Activated CD4-positive, alpha-beta T cell treated with anti-CD3 and anti-CD28 coated beads, Interleukin-2, amount 50 U/mL, for 1 hour (primary cell): ENCODE data around the gene FBXW10.
"Not testable (repeated sequence)": the region's sequence is repeated elsewhere in the genome, so short reads cannot be mapped to it uniquely, and the experiment has no call there.

Experiments used
- DNase-seq: peaks from one replicate; pipeline ENCODE4 v3.0.0-alpha.2; 2020

The FBXW10 gene

DNA sequence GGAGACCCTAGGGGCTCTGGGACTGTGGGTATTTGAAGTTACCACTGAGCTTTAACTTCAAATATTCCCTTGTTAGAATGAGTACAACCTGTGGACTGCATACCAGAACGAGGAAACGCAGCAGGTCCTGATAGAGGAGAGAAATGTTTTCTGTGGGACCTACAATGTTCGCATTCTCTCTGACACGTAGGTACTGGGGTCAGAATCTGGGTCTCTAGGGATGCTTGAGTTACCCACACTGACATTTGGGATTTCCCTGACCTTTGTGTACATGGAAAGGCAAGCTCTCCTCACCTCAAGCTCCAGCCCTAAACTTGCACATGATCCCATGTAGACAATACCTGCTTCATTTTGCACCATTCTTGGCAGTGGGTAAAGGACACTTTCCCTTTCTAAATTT, 12.1 kb downstream of the FBXW10 start:
- not testable (repeated sequence) for DNase-seq

DNA sequence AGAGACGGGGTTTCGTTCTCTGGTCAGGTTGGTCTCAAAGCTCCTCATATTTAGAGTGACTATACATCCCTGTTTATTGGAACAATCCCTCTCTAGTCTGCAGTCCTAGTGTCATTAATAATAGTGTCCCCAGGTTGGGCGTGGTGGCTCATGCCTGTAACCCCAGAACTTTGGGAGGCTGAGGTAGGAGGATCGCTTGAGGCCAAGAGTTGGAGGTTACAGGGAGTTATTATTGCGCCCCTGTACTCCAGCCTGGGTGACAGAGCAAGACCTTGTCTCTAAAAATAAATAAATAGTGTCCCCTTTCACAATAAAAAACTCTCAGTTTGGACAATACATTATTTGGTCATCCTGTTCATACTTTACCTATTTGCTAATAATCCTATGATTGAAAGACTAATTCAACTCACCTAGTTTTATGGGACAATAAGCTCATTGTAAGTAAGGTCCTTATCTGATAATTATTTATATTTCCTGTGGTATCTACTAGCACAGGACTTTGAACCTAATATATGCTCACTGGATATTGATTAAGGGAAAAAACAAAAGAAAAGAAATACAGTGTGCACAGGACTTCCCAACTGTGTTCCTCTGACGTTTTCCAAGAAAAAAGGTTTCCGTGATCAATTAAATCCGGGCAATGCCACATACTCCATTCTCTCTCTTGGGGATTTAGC, 13.7 kb downstream of the FBXW10 start:
- DNase-seq = not testable (repeated sequence)

DNA sequence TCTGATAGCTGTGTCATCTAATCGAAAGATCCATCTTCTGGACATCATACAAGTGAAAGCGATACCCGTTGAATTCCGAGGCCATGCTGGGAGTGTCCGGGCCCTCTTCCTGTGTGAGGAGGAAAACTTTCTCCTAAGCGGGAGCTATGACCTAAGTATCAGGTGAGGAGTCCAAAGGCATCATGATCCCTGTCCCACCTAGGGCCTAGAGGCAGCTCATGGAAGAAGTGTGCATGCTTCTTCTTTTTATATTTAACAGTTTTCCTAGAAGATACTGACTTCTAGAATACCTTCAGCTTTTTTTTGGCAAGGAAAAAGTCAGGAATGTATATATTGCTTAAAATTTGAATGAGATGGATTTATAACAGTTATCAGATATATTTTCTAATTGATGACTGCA, 14.5 kb downstream of the FBXW10 start:
- not testable (repeated sequence) for DNase-seq

DNA sequence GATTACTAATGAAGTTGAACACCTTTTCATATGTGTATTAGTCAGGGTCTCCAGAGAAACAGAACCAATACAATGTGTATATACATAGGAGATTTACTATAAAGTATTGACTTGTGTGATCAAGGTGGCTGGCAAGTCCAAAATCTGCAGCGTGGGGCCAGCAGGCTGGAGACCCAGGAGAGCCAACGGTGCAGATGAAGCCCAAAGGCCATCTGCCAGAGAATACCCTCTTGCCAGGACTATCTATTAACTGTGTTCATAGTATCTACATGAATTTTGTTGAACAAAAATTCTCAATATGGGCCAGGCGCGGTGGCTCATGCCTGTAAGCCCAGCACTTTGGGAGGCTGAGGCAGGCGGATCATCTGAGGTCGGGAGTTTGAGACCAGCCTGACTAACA, 16.4 kb downstream of the FBXW10 start:
- DNase-seq = not testable (repeated sequence)

DNA sequence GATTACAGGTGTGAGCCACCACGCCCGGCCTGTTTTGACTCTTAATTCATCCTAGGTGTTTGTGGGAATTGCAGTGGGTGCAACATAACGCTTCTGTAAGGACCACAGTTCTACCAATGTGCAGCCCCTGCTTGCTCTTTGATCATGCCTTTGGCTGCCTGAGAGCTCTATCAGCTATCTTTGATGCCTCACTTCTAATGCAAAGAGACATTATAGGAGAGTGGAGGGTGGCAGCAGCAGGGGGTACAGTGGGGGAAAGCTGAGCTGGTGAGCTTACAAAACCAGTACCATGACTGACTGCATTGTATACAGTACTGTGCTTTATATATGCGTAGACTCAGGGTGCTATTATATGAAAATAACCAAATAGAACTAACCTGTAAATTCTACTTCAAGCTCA, 26.7 kb downstream of the FBXW10 start:
- DNase-seq = not testable (repeated sequence)

DNA sequence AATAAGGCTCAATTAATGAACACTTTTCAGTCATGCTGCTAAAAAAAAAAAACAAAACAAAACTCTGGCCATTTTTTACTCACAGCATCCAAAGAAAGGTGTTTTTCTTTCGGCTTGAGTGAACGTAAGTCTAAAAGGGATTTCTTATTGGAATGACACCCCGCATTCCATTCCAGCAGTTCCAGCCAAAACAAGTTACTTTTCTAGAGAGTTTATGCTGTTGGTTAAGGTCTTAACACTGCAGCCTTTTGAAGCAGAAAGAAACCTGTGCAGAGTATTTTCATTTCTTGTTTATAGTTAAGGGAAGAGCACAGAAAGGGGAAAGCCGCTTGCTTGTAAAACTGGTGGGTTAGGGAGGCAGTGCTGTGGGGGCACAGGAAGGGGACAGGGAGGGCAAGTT, 27.2 kb downstream of the FBXW10 start:
- not testable (repeated sequence) for DNase-seq

DNA sequence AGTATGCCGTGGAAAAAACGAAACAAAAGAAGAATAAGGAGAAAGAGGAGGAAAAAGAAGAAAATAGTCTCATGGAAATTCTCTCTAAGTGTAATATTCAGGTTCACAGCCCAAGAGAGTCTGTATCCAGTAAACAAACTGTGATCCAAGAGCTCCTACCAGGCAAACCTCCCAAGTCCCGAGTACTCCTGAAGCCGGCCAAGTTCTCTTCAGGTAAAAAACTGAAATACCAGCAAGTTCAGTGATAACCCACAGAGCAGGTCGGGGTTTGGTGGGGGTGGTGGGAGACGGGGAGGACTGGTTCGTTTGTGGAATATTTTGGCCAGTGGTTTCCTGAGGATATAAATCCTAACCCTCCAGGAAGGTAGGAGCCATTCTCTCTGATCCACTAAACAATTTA, 28.6 kb downstream of the FBXW10 start:
- DNase-seq = no peak

DNA sequence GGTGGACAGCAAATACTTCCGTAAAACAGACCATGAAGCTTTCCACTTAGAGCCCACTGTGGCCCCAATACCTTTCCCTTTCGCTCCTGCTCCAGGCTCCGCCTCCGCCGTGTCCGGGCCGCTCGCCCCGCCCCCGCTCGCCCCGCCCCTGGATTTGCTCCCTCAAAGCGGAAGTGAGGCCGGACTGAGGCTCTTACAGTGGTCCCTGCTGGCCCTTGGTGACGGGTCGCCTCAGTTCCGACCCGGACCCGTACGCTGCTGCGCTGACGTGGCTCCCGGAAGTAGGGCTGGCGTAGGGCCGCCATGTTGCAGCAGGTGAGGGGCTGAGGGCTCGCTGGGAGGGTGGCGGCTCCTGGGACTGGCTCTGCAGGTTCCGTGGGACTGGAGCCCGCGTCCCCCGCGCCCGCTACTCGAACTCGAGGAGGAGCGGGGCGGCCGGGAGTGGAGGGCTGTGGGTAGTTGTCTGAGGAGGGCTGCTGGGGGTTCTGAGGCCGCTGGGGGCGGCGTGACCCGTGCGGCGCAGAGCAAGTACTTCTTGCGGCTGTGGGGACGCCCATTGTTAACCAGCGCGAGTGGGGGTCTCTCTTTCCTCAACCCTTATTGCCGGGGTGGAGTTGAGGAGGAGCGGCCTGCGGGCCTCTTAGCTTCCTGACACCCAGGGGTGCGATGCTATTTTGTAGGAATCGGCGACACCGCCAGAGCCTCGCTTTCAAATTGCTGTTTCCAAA, 37.3 kb downstream of the FBXW10 start, which contains the start of gene TVP23B:
TSS of gene TVP23B (plus strand) at position 193 of the 728 bp plus-strand sequence. CDS start at position 304, 111 bp downstream.
- peak; percentile 95 for DNase-seq

DNA sequence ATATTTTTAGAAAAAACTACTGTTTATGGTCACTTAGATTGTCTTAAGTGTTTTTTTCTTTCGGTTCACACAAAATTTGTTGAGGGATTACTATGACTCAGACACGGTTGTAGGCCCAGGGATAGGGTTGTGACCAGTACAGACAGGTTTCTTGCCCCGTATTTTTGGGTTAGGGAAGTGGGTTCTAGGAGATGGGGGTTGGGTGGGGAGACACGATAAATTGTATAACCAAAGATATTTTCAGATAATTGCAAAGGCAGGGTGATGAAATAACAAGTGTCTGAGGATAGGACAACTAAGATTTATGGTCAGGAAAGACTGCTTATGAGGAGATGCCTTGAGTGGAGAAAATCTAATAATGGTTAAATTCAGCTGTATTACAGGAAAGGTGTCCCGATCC, 38.0 kb downstream of the FBXW10 start:
- DNase-seq = not testable (repeated sequence)

DNA sequence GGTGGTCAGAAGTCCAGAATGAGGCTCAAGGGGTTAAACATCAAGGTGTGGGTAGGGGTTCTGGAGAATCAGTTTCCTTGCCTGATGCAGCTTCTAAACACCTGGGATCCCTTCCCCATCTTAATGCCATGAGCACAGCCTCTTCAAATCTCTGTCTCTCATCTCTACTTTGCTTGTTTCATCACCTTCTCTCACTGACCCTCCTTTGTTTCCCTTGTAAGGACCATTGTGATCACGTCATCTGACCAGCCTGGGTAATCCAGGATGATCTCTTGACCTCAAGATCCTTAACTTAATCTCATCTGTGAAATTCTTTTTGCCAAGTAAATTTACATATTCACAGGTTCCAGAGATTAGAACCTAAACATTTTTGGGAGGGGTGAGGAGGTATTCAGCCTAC, 42.1 kb downstream of the FBXW10 start:
- not testable (repeated sequence) for DNase-seq

DNA sequence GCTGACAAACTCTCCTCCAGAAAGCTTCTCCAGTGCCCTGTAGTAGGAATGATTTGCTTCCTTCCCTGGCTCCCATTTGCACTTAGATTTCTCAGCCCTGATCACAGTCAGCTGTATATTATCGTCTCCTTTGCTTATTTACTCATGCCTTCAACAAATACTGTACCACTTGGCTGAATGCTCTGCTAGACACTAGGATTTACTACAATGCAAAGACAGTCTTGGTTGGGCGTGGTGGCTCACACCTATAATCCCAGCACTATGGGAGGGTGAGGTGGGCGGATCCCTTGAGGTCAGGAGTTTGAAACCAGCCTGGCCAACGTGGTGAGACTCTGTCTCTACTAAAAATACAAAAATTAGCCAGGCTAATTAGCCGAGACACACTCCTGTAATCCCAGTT, 43.0 kb downstream of the FBXW10 start:
- not testable (repeated sequence) for DNase-seq

DNA sequence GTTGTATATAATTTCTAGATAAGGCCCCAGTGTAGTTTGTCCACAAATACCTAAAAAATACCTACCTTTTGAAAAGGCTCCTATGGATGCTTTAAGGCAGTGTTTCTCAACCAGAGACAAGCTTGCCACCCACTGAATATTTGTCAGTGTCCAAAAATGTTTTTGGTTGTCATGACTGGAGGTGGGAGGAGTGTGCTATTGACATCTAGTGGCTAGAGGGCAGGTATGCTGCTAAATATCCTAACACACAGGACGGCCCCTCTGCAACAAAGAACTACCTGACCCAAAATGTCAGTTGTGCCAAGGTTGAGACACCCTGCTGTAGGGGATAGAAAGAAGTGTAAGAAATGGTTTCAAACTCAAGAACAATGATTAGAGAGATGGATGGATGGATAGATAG, 47.5 kb downstream of the FBXW10 start:
- not testable (repeated sequence) for DNase-seq

DNA sequence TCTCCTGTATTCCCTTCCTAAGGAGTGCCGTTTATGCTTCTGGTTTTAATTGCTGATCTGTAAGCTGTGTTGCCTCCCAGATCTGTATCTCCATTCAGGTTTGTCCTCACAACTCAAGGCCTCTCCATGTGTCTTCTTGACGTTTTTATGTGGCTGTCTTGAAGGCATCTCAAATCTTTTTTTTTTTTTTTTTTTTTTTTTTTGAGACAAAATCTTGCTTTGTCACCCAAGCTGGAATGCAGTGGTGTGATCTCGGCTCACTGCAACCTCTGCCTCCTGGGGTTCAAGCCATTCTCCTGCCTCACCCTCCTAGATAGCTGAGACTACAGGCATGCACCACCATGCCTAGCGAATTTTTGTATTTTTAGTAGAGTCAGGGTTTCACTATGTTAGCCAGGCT, 51.0 kb downstream of the FBXW10 start:
- not testable (repeated sequence) for DNase-seq

DNA sequence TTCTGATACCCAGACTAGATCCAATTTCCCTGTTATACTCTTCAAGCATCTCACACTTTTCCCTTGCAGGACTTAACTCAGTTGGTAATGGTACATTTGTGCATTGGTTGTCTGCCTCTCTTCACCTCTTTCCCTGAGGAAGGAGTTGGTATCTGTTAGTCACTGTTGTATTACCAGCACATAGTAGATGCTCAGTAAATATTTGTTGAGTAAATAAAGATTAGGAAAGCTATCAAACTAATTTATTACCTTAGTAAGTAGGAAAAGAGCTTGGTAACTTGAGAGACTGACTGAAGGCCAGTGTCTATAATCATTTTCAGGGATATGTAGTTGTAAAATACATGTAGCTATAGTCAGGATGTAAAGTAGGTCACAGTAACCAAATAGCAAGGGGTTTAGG, 53.0 kb downstream of the FBXW10 start:
- DNase-seq = not testable (repeated sequence)

DNA sequence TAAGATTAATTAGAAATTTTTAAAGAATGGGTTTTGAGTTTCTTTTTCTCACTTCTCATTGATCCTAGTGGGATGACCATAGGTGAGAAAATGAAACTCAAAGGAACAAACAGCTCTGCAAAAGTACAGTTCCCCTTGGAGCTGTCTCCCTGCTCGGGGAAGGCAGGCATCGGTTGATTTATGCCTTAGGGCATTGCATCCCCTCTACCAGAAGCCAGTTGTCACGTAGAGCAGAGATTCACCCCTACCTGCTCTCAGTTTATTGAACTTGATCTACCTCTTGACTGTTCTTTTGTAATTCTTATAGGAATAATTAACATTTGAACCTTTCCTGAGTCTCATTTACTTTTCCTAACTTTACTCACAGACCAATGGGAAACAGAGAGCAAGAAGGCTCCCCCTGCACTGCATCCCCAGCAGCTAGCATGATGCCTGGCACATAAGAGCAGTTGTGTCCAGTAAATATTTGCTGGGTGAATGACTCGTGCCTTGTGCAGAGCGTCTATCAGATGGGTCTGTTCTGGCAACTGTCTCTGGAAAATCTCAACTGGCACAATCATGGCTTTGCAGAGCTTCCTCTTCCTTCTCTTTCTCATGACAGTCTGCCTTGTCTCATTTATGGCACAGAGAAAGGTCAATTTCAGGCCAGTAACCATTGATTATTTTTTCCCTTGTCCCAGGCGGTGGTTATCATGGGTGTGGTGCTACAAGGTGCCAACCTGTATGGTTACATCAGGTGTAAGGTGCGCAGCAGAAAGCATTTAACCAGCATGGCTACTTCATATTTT, 59.8 kb downstream of the FBXW10 start:
- not testable (repeated sequence) for DNase-seq

DNA sequence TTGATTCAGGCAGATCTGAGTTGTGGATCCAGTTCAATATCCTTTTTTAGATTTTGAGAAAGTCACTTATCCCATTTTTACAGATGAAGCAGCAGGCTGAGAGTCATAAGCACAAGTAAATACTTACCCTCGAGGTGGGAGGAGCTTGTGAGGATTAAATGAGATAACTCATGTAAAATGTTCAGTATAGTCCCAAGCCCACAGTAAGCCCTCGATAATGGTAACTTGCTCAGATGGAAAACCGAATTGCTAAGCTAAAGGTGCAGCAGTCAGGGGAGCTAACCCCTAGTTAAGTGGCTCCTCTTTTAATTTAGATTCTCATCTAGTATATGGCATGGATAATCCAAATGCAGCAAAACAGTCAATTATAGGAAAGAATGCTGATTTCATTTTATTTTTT, 72.1 kb downstream of the FBXW10 start:
- not testable (repeated sequence) for DNase-seq

DNA sequence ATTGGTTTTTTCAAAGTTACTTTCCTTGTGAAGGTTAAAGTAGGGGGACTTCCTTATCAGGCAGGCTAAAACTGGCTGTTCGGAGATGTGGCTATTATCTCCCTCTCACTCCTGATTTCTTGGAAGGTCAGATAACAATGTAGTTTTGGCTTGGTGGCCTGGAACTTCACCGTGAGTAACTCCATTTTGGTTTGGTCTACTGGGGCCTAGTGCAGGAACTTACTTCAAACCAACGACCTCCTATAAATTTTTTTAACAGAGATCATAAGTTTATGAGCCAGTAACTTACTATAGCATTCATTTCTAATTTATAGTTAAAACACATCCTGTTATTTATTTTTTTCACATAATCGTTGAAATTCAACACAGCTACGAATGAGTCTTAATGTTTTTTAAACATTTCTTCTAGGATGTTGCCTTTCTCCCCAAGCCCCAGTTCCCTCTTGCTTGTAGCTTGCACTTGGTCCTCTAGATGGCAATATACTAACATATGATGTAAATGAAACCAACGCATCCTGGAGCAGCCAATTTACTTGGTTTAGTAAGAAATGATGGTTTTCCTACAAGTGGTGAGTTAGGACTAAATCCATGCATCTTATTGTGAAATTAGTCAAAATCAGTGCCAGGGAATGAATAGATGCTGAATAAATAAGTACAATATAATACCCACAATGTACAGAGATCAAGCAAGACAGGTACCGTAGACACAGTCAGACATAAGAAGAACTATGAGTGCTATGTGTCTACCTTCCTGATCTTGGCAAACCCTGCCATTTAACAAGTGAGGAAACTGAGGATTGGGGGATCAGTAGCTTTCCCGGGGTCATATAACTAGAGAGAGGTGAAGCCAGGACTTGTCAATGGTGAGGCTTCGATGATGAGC, 72.9 kb downstream of the FBXW10 start:
- DNase-seq = peak; percentile 14

DNA sequence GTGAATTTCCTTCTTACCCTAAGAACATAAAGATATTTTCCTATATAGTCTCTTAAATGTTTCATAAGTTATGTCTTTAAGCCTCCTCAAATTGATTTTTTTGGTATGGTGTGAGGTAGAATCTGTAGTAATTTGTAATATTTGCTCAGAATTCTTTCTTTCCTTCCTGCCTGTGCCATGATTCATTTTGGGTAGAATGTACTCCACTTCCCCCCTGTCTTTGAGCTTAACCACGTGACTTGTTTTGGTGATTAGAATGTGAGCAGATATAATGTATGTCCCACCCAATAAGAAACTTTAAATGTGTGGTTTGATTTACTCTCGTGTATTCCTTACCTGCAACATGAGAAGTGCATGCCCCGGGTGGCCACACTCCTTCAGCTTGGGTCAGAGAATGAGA, 77.6 kb downstream of the FBXW10 start:
- DNase-seq = not testable (repeated sequence)

DNA sequence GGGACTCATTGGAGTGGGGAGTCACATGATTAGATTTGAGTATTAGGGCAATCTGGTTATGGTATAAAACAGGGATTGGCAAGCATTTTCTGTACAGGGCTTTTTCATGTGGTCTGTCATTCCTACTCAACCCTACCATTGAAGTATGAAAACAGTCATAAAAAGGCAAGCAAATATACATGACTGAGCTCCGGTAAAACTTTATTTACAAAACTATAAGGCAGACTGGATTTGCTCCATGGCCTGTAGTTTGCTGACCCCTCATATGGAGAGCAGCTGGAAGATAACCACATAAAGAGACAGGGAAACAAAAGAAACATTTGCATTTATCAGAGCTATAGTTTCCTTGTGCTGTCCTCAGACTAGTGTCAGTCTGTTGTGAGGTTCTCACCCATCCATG, 83.8 kb downstream of the FBXW10 start:
- not testable (repeated sequence) for DNase-seq
